Activated gamma-delta T cell treated with anti-CD3 and anti-CD28 coated beads, Interleukin-2, amount 50 U/mL, for 16 hours (primary cell): Measurements from ENCODE around the gene SUPT4H1.

Source experiments
- DNase-seq: peaks from one replicate; pipeline ENCODE4 v3.0.0-alpha.2; 2020; ENCODE audit warnings: low read depth

The SUPT4H1 gene

DNA sequence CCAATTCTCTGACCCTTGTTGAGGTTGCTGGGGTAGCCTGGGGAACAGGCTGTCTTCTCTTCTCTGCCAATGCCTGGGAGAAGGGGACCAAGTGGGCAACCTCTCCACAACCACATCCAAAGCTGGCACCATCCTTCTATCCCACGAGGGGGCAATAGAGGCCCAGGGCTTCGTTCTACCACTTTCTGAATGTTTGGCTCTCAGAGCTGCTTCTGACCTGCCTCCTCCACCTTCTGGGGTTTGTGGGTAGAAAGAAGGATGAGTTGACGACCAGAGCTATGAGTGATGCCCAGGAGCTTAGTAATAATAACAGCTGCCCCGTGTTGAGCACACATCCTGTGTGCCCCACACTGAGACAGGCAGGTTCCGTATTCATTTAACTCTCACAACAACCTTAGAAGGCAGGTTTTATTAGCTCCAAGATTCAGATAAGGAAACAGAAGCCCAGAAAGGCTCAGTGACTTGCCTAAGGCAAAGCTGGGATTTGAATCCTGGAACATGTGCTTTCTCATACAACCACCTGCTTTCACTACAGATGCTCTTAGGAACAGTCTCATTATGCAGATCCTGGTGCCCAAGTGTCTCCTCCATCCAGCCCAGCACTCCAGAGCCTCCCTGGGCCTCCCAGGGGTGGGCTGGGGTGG is 34.5 kb downstream of the SUPT4H1 start:
- peak; percentile 65 for DNase-seq

DNA sequence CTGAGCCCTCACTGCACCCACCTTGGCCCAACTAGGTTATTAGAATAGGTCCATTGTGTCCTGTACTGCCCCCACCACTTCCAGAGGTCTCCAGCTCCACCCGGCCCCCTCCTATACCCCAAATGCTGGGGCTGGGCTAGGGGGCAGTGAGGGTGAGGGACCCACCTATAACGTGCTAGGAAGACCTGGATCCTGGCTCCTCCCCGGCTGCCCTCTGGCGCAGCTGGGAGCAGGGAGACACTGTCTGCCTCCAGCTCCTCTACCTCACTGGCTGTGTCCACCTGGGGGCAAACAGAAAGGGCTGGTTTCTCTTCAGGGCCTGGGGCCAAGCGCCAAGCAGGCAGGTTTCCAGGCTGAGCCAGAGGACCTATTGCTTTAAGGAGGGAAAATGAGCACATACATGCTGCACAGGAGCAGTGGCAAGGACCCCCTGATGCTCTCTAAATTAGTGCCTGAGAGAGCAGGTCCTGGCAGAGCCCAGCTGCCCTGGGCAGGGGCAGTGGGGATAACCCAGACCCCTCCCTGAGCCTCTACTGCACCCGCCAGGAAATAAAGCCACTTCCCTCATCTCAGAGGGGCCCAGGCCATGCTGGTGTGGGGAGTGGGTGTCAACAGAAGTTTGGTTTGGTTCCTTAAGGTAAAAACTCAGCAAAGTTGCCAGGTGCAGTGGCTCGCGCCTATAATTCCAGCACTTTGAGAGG is 35.6 kb downstream of the SUPT4H1 start:
- DNase-seq: no peak

DNA sequence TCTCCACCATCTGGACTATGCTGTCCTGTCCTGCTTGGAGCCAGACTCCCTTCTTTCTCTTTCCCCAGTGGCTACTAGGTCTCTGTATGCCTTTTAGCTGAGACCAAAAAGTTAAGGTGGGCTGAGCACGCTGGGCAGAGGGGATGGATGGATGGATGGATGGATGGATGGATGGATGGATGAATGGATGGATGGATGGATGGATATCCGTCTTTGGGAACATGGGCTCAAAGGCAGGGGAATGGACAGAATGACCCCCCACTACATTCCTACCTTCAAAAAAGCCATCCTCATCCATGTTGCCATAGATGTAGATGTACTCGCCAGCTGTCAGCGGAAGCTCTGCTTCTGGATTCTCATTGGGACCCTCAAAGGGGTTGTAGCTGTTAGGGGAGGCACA is 36.3 kb downstream of the SUPT4H1 start:
- no peak for DNase-seq

DNA sequence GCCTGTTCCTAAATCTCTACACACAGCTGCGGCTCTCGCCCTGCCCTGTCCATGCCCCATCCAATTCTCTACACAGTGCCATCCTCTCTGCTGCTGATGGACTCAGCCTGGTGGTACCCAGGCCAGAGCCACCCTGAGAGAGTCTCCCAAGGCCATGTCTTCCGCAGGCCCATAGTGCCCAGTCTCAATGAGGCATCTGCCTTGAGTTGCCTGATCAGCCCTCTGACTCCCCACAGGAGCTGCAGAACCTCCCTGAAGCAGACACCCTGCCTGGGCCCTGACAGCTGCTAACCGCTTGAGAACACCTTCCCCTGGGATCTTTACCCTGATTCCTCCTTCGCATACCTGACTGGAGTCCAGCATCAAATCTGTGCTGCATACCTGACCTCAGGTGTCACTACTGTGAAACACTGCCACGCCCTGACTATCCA is 36.7 kb downstream of the SUPT4H1 start:
- DNase-seq: no peak

DNA sequence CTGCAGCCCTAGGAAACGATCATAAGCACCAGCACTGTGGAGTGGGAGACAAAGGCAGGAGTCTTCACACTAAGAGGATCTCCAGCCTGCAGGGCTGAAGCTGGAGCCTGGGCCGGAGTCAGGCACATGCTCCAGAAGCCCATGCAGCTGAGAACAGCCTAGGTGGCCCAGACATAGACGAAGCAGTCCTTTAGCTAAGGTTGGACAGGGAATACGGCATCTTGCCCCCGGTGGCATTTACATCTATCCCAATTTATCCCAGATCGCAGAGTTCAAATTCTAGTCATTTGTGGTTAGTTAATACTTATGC is 37.3 kb downstream of the SUPT4H1 start:
- DNase-seq: no peak

DNA sequence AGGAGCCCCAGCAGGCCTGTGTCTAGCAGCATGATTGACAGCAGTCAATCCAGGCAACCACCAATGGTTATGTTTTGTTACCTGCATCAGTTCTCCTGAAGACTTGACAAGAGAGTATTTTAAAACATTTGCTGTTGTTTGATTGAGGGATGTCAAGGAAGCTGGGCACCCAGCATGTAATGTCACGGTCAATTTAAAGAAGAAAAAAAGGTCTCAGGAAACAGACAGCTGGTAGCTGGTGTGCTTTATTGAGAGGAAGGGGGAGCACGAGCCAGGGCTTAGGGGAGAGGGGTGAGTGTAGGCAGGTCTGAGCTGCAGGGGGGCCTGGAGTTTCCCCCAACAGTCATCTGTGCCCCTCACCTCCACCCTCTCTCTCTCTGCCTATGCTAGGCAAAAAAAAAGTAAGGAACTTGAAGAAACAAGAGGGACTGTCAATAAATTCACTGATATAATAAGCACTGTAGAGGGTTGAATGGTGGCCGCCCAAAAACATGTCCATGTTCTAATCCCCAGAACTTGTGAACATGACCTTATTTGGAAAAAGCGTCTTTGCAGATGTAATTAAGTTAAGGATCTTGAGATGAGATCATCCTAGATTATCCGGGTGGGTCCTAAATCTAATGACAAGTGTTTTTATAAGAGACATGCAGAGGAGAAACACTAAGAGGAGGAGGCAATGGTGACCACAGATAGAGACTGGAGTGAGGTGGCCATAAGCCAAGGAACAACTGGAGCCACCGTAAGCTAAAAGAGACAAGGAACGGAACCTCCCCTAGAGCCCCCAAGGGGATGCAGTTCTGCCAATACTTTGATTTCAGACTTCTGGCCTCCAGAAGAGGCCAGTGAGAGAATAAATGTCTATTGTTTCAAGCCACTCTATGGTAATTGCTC is 37.9 kb downstream of the SUPT4H1 start:
- DNase-seq: no peak

DNA sequence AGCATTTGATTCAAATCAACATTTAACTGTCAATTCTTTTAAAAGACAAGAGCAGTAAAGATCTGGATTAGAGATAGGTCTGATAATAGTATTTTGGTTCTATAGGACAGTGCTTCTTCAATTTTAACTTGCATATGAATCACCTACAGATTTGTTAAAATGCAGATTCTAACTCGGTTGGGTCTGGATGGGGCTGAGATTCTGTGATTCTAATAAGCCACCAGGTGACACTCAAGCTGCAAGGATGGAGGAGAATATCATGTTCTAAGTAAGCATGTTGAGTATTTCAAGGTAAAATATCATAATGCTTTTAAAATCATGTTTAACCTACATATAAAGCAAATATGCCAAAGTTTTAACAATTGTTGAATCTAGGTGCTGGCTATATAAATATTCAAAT is 39.2 kb downstream of the SUPT4H1 start:
- DNase-seq: no peak

DNA sequence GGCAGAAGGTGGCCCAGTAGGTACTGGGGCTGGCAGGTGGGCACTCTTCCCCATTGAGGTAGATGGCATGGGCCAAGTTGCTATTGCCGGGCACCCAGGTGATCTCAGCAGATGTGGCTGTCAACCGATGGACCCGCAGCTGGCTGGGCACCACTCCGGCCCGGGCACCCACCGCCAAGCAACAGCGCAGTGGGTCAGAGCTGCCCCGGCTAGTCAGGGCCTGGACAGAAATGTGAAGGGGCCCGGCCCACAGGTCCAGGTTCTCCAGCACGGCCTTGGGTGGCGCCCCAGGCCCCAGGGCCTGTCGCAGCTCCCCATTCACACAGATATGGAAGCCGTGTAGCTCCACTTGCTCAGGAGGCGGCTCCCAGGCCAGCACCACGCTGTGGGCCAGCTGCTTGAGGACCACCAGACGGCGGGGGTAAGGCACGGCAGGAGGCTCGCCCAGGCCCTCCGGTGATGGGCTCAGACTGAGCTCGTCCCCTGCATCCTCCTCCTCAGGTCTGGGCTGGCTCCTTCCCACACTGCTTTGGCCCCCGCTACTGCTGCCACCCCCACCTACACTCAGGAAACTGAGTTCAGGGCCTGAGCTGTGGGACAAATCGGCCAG is 39.9 kb downstream of the SUPT4H1 start:
- DNase-seq: no peak

DNA sequence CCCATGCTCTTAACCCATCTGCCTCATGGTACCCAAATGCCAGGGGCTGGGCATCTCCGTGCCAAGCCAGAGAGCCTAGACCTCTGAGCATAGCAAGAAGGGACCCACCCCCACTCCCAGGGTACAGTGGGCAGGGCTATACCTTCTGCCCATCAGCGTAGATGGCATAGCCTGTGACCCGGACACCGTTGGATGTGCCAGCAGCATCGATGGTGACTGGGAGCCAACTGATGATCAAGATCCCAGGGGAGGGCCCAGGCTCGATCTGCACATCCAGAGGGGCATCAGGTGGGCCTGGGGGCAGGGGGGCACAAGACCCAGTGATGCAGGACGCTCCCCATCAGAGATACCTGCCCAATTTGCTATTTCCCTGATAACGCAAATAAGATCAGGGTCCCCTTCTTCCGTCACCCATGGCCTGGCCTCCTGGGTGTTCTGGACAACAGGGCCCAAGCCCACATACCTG is 40.5 kb downstream of the SUPT4H1 start:
- no peak for DNase-seq

DNA sequence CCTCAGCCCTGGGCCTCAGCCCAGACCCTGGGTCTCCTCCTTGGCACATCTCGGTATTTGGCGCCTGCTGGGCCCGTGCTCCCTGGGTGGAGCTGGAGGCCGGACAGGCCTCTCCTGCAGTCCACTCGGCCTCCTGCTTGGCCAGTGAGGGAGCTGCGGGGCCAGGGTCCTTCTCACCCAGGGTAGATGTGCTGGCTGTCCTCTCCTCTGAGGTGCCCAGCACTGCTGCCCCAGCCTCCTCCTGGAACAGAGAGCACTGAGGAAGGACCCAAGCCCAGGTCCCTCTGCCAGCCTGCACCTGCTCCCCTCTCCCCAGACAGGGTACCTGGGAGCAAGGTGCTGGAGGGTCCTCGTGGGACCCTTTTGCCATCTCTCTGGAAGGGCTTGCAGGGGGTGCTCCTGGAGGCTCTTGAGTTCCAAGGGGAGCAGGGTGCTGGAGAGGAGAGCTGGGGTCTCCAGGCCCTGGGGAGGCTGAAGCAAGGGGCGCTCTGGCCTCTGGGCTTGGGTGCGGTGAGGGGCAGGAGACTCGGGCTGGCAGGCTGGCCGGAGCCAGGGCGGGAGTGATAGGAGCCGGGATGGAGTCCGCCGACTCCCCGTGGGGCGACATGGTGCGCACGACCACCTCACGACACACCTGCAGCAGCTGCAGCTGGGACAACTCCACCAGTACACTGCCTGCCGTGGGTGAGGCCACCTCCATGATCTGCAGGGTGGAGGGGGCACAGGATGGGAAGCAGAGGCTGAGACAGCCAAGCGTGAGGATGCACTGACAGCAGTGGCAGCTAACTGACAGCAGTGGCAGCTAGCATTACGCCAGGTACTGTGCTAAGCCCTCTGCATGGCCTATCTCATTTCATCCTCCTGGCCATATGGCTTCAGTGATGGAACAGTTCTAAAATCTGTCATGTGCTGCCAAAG is 41.2 kb downstream of the SUPT4H1 start:
- no peak for DNase-seq

DNA sequence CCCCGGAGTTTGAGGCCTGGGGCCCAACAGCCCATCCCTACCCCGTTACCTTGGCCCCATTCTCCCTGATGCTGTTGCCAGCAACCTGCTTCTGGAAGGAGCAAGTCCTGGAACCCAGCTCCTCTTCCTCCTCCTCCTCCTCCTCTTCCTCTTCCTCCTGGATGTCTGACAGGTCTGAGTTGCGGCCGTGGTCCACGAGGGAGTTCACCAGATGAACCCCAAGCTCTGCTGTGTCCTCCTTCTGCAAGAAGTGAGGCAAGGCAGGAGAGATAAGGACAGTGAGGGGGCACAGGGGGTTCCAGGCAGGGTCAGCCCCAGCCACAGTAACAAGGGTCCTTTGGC is 42.1 kb downstream of the SUPT4H1 start:
- DNase-seq: no peak

DNA sequence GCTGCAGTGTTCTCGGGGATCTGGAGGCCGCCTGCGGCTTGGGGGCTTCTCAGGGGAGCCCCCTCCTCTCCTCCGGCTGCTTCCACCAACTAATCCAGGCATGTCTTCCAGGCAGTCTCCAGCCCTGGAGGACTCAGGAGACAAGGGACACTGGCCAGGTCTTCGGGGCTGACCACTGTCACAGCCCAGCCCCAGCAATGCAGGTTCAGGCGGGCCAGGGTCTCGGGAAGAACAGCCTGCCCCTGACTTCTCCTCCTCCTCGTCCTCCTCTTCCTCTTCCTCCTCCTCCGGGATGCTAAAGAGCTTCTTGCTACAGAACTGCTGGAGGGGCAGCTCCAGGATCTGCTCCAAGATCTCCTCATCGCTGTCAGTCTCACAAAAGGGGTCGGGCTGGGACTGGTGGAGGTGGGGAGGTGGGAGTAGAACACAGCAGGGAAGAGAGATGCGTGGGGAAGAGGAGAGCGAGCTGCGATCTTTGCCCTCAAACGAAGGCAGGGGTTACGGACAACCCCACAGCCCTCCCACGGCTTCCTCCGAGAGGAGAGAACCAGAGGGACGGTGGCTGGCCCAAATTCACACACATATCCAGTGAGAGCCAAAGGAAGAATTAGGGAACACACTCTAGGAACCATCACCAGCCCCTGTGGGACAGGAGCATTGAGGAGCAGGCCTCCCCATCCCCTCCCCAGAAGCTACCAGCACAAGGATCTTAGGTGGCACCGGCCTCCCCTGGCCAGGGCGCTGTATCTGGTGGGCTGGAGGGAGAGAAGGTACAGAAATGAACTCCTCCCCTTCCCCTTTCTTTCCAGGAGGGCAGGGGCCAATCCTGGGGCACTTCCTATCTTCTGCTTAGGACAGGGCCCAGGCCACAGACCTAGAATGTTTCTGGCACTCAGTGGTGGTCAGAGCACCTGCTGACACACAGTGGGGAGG is 42.8 kb downstream of the SUPT4H1 start:
- no peak for DNase-seq

DNA sequence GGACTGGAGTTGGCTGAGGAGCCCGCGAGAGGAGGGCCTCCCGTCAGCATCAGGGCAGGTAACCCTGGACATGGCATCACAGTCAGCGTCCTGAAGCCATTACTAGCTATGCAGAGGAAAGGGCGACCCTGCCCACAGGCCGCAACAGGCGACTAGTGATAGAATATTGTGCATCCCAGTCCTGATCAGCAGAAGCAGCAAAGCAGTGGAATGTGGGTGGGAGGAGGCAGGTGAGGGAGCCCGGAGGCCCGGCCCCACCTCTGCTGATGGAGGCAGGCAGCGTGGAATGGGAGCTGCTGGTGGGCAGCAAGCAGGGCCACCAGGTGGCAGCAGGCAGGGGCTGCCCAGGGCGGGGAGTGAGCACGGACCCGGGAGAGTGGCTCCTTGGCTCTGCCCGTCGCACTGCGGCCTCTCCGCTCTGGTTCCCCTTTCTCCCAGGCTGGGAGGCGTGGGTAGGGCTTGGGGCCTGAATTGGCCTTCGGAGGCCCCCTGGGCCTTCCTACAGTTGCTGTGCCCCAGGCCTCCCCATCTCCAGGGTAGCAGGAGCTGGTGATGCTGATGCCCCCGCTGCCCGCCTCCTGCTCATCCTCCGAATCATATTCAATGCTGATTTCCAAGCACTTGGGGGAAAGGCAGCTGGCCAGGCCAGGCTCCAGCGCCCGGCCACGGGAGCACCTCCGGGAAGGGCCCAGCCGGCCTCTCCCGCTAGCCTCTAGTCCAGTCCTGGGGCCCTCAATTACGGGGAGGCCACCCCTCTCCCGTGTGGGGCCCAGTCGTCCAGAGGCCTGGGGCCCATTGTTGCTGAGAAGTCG is 43.6 kb downstream of the SUPT4H1 start:
- no peak for DNase-seq

DNA sequence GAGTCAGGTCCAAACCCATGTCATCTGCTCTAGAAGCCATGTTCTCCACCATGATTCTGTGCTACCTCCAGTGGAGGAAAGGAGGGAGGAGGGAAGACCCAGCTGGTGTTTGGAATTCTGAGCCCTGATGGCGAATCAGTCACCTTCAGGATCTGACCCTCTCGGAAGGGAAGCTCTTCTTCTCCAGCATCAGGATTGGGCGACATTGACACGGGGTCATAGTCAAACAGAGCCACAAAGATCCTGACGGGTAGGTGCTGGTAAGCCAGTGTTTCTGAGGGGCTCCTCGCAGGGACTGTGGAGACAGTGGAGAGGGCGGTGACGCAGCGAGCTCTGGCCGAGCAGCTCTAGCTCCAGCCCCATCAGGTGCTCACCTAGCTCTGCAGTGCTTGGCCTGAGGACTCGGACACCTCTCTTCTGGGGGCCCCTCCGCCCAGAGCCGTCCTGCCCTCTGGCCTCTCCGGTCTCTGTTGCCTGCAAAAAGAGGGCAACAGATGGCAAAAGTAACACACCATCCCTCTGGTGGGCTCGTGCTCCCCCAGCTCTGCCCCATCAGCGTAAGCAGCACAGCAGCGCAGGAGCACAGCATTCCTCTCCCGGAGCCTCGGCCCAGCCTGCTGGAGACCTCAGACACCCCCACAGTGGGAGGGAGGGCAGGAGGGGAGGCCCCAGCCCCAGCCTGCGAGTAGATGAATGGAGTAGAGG is 44.4 kb downstream of the SUPT4H1 start:
- no peak for DNase-seq

DNA sequence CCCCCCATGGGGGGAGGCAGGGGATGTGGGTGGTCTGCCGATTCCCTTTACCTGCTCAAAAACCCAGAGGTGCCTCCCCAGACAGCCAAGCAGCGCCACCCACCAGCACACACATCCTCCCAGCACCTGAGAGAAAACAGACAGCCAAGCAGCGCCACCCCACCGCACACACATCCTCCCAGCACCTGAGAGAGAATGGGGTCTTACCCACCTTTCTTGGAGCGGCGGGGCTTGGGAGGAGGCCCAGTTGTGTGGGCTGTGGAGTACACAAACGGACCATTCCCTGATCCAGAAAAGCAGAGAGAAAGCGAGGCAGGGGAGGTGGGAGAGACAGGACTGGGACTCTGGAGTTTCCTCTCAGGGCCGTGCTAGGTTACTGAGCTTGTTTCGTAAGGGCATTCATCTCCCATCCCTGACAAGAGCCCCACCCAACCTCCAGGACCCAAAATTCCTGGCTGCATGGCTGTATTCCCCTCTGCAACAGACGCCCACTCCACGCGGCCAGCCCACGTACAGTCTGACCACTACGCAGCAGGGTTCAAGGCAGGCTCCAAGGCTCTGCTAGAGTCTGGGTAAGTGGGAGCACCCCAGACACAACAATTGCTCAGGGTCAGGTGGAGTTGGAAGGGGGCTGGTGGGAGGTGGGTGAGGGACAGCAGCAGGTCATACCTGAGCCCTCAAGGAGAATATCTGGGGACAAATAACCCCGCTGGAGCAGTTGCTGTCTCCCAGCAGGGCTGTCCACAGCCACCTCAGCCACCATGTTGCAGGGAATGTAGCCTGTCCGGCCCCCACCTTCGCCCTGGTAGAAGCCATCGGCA is 45.7 kb downstream of the SUPT4H1 start:
- DNase-seq: no peak

DNA sequence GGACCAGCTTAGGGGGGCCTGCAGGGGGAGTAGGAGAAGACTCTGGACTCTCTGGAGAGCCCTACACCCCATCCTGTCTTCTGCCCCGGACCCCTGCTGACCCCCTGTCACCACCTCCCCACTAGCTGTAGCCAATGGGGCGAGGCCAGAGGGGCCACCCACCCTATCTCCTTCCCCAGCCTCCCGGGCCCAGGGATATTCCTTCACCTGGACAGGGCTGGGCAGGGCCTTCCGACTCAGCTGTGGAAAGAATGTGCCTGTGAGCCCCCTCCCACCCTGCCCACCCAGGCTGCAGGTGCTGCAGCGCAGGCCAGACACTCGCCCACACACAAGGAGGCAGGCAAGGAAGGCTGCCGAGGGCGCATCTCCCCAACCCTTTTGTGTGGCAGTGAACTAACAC is 46.4 kb downstream of the SUPT4H1 start:
- no peak for DNase-seq

DNA sequence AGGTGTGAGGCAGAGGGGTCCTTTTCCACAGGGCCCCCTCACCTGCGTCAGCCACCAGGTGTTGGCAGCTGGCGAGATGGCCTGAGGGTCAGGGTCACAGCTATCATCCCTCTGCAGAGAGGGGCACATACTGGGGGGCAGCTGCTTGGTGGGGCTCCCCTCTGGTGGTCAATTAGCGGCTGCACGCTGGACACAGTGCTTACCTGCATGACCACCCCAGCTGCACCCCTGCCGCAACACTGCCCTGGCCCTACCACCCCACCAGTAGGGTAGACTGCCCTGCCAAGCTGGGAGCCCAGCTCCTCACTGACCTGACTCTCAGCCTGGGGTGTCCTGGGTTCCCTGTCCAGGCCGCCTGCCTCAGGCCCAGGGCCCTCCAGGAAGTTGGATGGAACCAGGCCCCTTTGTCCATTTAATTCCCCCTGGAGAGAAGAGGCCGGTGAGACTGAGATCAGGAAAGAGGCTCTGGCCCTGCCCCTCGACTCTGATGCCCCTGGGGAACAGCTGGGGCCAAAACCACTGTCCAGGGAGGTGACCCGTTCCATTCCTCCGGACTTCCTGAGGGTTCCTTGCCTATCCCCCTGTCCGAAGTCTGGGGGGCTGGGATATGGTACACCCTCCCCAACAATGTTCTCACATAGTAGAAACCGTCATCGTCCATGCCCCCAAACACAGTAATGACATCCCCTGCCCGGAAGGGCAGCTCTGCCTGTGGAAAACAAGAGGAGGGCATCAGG is 47.1 kb downstream of the SUPT4H1 start:
- no peak for DNase-seq
